ENCODE results near the gene SYN1.

SYN1 gene

DNA sequence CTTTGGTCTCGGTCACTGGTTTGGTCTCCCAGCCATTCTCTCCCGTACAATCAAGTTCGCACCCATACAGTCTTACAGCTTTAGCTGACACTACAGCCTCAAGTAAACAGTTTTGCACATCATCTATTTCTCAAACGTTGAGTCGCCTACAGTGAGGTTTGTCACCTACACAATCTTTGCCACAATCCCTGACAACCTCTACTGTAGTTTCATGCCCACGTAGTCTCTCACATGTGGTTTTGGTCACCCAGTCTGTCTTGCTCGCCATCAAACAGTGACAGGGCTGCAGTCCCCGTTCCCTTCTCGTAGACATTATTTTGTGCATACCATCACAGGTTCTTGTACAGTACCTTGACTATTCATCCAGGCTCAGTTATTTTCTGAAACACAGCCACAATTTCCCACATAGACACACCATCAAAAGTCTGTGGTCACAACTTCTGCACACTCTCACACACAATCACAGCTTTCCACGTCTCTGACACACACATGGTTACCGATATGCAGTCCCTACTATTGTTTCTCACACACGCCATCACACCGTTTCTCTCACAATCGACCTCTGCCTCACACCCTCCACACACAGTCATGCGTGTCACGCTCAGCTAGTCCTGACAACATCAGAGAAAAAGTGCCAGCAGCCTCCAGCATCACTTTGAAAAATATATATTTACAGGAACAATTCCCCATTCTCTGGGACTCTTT is 15.4 kb upstream of the SYN1 start:
- TF ChIP-seq, protein P1, sequence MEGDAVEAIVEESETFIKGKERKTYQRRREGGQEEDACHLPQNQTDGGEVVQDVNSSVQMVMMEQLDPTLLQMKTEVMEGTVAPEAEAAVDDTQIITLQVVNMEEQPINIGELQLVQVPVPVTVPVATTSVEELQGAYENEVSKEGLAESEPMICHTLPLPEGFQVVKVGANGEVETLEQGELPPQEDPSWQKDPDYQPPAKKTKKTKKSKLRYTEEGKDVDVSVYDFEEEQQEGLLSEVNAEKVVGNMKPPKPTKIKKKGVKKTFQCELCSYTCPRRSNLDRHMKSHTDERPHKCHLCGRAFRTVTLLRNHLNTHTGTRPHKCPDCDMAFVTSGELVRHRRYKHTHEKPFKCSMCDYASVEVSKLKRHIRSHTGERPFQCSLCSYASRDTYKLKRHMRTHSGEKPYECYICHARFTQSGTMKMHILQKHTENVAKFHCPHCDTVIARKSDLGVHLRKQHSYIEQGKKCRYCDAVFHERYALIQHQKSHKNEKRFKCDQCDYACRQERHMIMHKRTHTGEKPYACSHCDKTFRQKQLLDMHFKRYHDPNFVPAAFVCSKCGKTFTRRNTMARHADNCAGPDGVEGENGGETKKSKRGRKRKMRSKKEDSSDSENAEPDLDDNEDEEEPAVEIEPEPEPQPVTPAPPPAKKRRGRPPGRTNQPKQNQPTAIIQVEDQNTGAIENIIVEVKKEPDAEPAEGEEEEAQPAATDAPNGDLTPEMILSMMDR (IDR thresholded peaks at IDR 0.05; ENCODE audit: low read depth, low read length, missing control alignments): no peak
- no peak for DNase-seq (ENCODE audit: low read depth)
- H3K4me3 ChIP-seq (ENCODE audit: low read depth, low read length): no peak overlapping the region

DNA sequence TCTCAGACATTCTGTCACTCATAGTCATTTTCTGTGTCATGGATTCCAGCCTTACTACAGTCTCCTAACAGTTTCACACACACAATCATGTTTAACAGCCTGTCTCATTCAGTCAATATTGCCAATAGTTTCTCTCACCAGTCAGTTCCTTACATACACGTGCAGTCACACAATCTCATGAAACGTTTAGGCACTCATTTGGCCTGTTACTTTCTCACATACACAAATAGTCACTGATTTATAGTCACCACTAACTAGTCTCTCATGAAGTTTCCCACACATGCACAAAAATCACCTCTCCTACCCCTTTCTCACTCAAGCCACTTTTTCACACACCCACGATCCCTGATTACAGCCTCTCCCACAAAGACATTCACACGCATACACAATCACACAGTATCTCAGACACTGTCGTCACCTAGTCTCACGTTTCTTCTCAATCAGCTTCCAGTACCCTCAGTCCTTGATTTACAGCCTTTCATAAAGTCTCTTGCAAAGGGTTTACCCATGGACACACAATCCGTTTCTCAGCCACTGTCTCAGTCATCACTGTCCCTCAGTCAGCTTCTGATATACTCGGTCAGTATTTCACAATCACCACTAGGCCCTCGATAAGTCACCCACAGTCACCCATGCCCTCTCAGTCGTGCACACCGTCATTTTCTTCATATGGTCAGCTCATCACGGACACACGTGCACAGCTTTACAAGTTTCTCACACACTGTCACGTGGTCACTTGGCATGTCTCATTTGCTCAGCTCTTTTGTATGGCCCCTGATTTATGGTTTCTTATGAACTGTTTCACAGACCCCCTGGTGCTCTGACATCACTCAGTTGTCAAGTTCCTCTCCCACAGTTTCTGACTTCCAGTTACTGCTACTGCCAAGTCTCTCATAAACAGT is 14.3 kb upstream of the SYN1 start:
- DNase-seq (ENCODE audit: low read depth): no peak

GRCh38 chrX:47632666-47633065 is 13.0 kb upstream of the SYN1 start:
- TF ChIP-seq, protein P1 (IDR thresholded peaks at IDR 0.05; ENCODE audit: low read depth, low read length, missing control alignments): no peak
- DNase-seq (ENCODE audit: low read depth): no peak
- H3K4me3 ChIP-seq (ENCODE audit: low read depth, low read length): no peak overlapping the region

More for the DNA sequence above, 14.3 kb upstream of the SYN1 start:
- TF ChIP-seq, protein P1 (IDR thresholded peaks at IDR 0.05; ENCODE audit: low read depth, low read length, missing control alignments): no peak
- no peak overlapping the region for H3K4me3 ChIP-seq (ENCODE audit: low read depth, low read length)

DNA sequence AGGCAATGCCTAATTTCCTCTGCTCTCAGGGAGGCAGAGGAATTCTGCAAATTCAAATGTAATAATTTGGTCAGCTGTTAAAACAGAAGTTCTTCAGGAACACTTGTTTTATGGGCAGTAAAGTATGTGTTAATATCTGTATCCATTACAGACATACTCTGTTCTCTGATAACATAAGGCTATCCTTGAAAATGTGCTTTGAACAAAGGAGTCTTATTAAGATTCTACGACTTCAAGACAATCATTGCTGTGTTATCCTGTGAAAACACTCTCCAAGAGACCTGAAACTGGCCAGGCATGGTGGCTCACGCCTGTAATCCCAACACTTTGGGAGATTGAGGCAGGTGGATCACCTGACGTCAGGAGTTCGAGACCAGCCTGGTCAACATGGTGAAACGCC is 12.0 kb upstream of the SYN1 start:
- DNase-seq (ENCODE audit: low read depth): no peak
- TF ChIP-seq, protein P1 (IDR thresholded peaks at IDR 0.05; ENCODE audit: low read depth, low read length, missing control alignments): no peak
- H3K4me3 ChIP-seq (ENCODE audit: low read depth, low read length): no peak overlapping the region

GRCh38 chrX:47629419-47630200 is 10.0 kb upstream of the SYN1 start, which contains the start of gene CFP:
TSS of gene CFP (minus strand) at chrX:47629930. CDS start at chrX:47629844, 86 bp downstream.
- no peak for DNase-seq (ENCODE audit: low read depth)
- TF ChIP-seq, protein P1 (IDR thresholded peaks at IDR 0.05; ENCODE audit: low read depth, low read length, missing control alignments): no peak
- H3K4me3 ChIP-seq (ENCODE audit: low read depth, low read length): no peak within 1 kb of the TSS; the same call in 1 of the 2 replicates

DNA sequence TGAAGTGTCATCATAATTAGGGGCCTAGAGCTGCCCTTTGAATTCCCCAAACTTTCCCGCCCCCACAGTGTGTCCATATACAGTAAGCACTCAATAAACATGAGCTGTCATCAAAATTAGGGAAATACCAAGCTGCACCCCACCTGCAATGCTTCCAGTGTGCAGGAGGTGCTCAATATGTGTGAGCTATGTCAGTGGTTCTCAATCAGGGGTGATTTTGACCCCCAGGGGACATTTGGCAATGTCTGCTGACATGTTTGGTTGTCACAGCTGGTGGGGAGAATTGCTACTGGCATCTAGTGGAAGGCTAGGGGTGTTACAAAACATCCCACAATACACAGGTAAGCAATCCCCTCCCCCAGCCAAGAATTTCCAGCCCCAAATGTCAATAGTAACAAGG is 9.3 kb upstream of the SYN1 start:
- TF ChIP-seq, protein P1 (IDR thresholded peaks at IDR 0.05; ENCODE audit: low read depth, low read length, missing control alignments): peak; percentile 42
- no peak overlapping the region for H3K4me3 ChIP-seq (ENCODE audit: low read depth, low read length)
- DNase-seq (ENCODE audit: low read depth): no peak

All from GM12864 (cell line).